Choroid plexus epithelial cell (primary cell): ENCODE results near the gene SNAPC4.
"Not testable (repeated sequence)": the region's sequence is repeated elsewhere in the genome, so short reads cannot be mapped to it uniquely, and the experiment has no call there.

Experiments used
- DNase-seq: peaks from one replicate; pipeline ENCODE4 v3.0.0-alpha.2; 2010; ENCODE audit warnings: low read depth
- H3K4me3 ChIP-seq: 2 replicates; pipeline ENCODE4 v1.5.1; 2011; ENCODE audit warnings: low read depth, mild to moderate bottlenecking, control low read depth, low read length, moderate library complexity
- CTCF ChIP-seq: conservative IDR thresholded peaks from 2 replicates; pipeline ENCODE4 v1.5.1; 2011; ENCODE audit warnings: low read depth, mild to moderate bottlenecking, control low read depth, inconsistent platforms, low read length, moderate library complexity

SNAPC4 gene

GRCh38 chr9:136353757-136354488 lies 46.0 kb downstream of the SNAPC4 start:
- no peak for DNase-seq
- H3K4me3 ChIP-seq = no peak overlapping the region
- TF ChIP-seq CTCF = no peak

GRCh38 chr9:136353088-136353487 lies 46.9 kb downstream of the SNAPC4 start:
- no peak overlapping the region for H3K4me3 ChIP-seq
- no peak for DNase-seq
- TF ChIP-seq CTCF = no peak

- no peak for TF ChIP-seq CTCF
- no peak overlapping the region for H3K4me3 ChIP-seq
These were observed 47.3 kb downstream of the SNAPC4 start for GRCh38 chr9:136352682-136353081.

GRCh38 chr9:136351868-136352267 lies 48.1 kb downstream of the SNAPC4 start:
- DNase-seq, H3K4me3 ChIP-seq: not testable (repeated sequence)

More at GRCh38 chr9:136352682-136353081, 47.3 kb downstream of the SNAPC4 start:
- no peak for DNase-seq

- no peak overlapping the region for H3K4me3 ChIP-seq
- DNase-seq = no peak
- no peak for TF ChIP-seq CTCF
These were observed 48.6 kb downstream of the SNAPC4 start for GRCh38 chr9:136351252-136351800.
